Mesenteric fat pad (tissue), 1 donor: Measurements from ENCODE around the gene KLF18. TPM values are rescaled to one million over a fixed set of nuclear protein-coding genes. Genes with fewer than 3 reads are reported as not detected.

Experiments used
- total RNA-seq: library from RNA; stranded (reverse); fragmentation: NEBNext Ultra II Directional; extraction: Animal tissue kit (Norgen Biotek cat#: 25700); gene quantifications from one replicate; pipeline ENCODE4 v1.2.1, GENCODE V29; 2021
- donor health status: DM: yes; HTN: yes; CAD: no.

The KLF18 gene
- total RNA-seq, 1 donor from 2014 or later, result not detected

Other genes starting within 250 kb of the KLF18 start
- 0.39 TPM for gene ARTN, start 207.8 kb downstream of the KLF18 start, total RNA-seq
- 26.1 TPM for gene IPO13, start 194.7 kb downstream of the KLF18 start, total RNA-seq
- gene DPH2, start 171.6 kb downstream of the KLF18 start, total RNA-seq, result 23.2 TPM
- gene ATP6V0B, start 166.7 kb downstream of the KLF18 start, total RNA-seq, result 133 TPM
- 66.3 TPM for gene B4GALT2, start 162.4 kb downstream of the KLF18 start, total RNA-seq
- gene CCDC24, start 150.0 kb downstream of the KLF18 start, total RNA-seq, result 3.9 TPM
- 2.2 TPM for gene SLC6A9, start 110.2 kb downstream of the KLF18 start, total RNA-seq
- not detected for gene KLF17, start 22.8 kb downstream of the KLF18 start, total RNA-seq
- gene DMAP1, start 71.8 kb upstream of the KLF18 start, total RNA-seq, result 27.5 TPM
- gene ERI3, start 213.6 kb upstream of the KLF18 start, total RNA-seq, result 43.6 TPM